Activated CD8-positive, alpha-beta memory T cell treated with anti-CD3 and anti-CD28 coated beads for 36 hours (primary cell): ENCODE measurements around the gene PPARD. TPM values are rescaled to one million over a fixed set of nuclear protein-coding genes. Genes with fewer than 3 reads are reported as not detected.

Source experiments
- CTCF ChIA-PET: fragments of 350-600 bp; sonication (Branson Sonifier 250); formaldehyde crosslinking; loops from one replicate; lab custom pipeline; 2021; ENCODE audit warnings: antibody characterized with exemption; lab: Charles Lee
- POLR2A ChIA-PET: fragments of 350-600 bp; sonication (Branson Sonifier 250); formaldehyde crosslinking; loops from one replicate; lab custom pipeline; 2021; ENCODE audit warnings: antibody characterized with exemption; lab: Charles Lee
- total RNA-seq, 2 experiments: library from RNA; stranded (reverse); gene quantifications; one replicate each; pipeline ENCODE4 v1.2.3, GENCODE V29; 2021

The PPARD gene
- total RNA-seq, 2 experiments from 2014 or later, result 15.5 to 17.8 TPM

GRCh38 chr6:35391240-35391968 lies 49.0 kb downstream of the PPARD start:
- POLR2A ChIA-PET, result no interaction called here
- CTCF ChIA-PET, result interaction anchor here (0.8 to 1.1 kb wide), 2 partner anchors 49 to 94 kb away, joined by 3 read pairs; partner anchors contain the start of gene PPARD

GRCh38 chr6:35392111-35392702 lies 49.8 kb downstream of the PPARD start:
- CTCF ChIA-PET, result interaction anchor here (0.8 to 1.1 kb wide), 3 partner anchors 9 to 95 kb away, joined by 3 read pairs; partner anchors contain the start of gene PPARD
- POLR2A ChIA-PET, result interaction anchor here (0.6 kb wide), 1 partner anchor 294 kb away, joined by 3 read pairs; no protein-coding TSS in a partner anchor

- ChIA-PET POLR2A (no interaction called here), CTCF (interaction anchor here (1.0 kb wide), 1 partner anchor 9 kb away, joined by 3 read pairs; no protein-coding TSS in a partner anchor)
Measured at GRCh38 chr6:35392773-35393672, 50.7 kb downstream of the PPARD start.

- CTCF ChIA-PET, result no interaction called here
Measured at GRCh38 chr6:35396991-35397390, 54.6 kb downstream of the PPARD start.

GRCh38 chr6:35397806-35398418 lies 55.6 kb downstream of the PPARD start:
- ChIA-PET CTCF (interaction anchor here (1.7 kb wide), 1 partner anchor 51 kb away, joined by 3 read pairs; no protein-coding TSS in a partner anchor), POLR2A (no interaction called here)

More at GRCh38 chr6:35396991-35397390, 54.6 kb downstream of the PPARD start:
- POLR2A ChIA-PET, result no interaction called here

GRCh38 chr6:35398526-35398925 lies 56.2 kb downstream of the PPARD start:
- ChIA-PET CTCF (interaction anchor here (1.7 kb wide), 1 partner anchor 51 kb away, joined by 3 read pairs; no protein-coding TSS in a partner anchor), POLR2A (no interaction called here)

GRCh38 chr6:35400111-35400510 lies 57.8 kb downstream of the PPARD start:
- CTCF ChIA-PET, result no interaction called here
- POLR2A ChIA-PET, result interaction anchor here (0.6 kb wide), 1 partner anchor 1227 kb away, joined by 4 read pairs; no protein-coding TSS in a partner anchor

GRCh38 chr6:35400901-35401311 lies 58.5 kb downstream of the PPARD start:
- ChIA-PET CTCF (no interaction called here), POLR2A (no interaction called here)

- ChIA-PET CTCF (interaction anchor here (0.5 to 1.1 kb wide), 2 partner anchors 9 to 21 kb away, joined by 3 to 4 read pairs; no protein-coding TSS in a partner anchor), POLR2A (no interaction called here)
Measured at GRCh38 chr6:35401514-35401913, 59.2 kb downstream of the PPARD start.

GRCh38 chr6:35402136-35402855 lies 59.9 kb downstream of the PPARD start:
- POLR2A ChIA-PET, result no interaction called here
- CTCF ChIA-PET, result interaction anchor here (0.8 to 1.1 kb wide), 2 partner anchors 9 to 10 kb away, joined by 3 read pairs; no protein-coding TSS in a partner anchor

- ChIA-PET POLR2A (no interaction called here), CTCF (no interaction called here)
Measured at GRCh38 chr6:35402856-35403191, 60.5 kb downstream of the PPARD start.

- POLR2A ChIA-PET, result no interaction called here
Measured at GRCh38 chr6:35403544-35404442, 61.4 kb downstream of the PPARD start.

GRCh38 chr6:35406711-35407485 lies 64.5 kb downstream of the PPARD start:
- ChIA-PET POLR2A (no interaction called here), CTCF (interaction anchor here (0.9 kb wide), 1 partner anchor 31 kb away, joined by 3 read pairs; no protein-coding TSS in a partner anchor)

More at GRCh38 chr6:35403544-35404442, 61.4 kb downstream of the PPARD start:
- CTCF ChIA-PET, result interaction anchor here (1.4 kb wide), 1 partner anchor 61 kb away, joined by 4 read pairs; the partner anchor contains the start of gene PPARD

GRCh38 chr6:35409245-35409644 lies 66.9 kb downstream of the PPARD start:
- CTCF ChIA-PET, result interaction anchor here (1.9 kb wide), 1 partner anchor 67 kb away, joined by 4 read pairs; the partner anchor contains the start of gene PPARD
- POLR2A ChIA-PET, result no interaction called here

- CTCF ChIA-PET, result no interaction called here
- POLR2A ChIA-PET, result no interaction called here
Measured at GRCh38 chr6:35410131-35410530, 67.8 kb downstream of the PPARD start.

- ChIA-PET CTCF (interaction anchor here (0.9 kb wide), 1 partner anchor 9 kb away, joined by 3 read pairs; no protein-coding TSS in a partner anchor), POLR2A (no interaction called here)
Measured at GRCh38 chr6:35411066-35411465, 68.7 kb downstream of the PPARD start.
